NCI-H1694 treated with DMSO at 0.1 percent for 48 hours (cell line): Measurements from ENCODE around the gene GREB1.

ENCODE experiments used
- DNase-seq: peaks from one replicate; lab custom pipeline; 2025; lab: John Stamatoyannopoulos, UW

The GREB1 gene

DNA sequence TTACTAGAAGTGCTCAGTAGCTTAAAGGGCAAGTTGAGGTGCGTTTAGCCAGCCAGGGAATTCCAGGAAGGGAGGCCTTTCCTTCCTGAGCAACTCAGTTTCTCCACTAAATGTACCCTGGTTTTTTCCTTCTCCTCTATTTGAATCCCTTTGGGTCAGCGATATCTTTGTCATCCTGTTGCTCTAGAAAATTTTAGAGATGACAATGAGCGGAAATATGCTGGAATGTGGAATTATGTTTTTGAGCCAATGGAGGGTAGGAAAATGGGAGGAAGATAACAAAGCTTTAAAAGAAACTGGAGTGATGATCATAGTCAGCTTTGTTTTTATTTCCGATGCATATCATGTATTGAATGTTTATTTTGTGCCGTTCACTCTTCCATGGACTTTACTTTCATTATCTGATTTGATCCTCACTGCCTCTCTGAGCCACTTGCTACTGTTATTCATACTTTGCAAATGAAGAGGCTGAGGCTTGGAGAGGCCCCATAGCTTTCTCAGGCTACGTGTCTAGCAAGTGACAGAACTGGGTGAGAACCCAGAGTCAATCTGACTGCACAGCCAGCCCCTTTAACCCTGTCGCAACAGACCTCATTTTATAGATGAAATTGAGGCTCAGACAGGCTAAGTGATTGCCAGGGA lies 68.8 kb downstream of the GREB1 start:
- no peak for DNase-seq

DNA sequence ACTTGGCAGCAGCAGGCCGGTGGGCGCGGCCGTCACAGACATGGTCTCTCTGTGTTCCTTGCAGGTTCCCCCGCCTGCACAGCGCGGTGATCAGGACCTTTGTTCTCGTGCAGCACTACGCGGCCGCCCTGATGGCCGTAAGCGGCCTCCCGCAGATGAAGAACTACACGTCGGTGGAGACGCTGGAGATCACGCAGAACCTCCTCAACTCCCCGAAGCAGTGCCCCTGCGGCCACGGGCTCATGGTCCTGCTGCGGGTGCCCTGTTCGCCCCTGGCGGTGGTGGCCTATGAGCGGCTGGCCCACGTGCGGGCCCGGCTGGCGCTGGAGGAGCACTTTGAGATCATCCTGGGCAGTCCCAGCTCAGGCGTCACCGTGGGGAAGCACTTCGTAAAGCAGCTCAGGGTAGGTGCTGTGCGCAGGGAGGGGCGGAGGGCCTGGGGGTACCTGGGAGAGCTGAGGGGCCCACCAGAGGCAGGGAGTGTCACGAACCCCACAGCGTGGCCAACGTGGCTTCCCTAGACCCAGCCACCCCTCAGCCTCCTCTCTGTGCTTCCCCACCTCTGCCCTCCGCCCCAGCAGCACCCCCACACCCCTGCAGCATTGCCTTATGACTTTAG lies 76.9 kb downstream of the GREB1 start:
- DNase-seq = no peak

DNA sequence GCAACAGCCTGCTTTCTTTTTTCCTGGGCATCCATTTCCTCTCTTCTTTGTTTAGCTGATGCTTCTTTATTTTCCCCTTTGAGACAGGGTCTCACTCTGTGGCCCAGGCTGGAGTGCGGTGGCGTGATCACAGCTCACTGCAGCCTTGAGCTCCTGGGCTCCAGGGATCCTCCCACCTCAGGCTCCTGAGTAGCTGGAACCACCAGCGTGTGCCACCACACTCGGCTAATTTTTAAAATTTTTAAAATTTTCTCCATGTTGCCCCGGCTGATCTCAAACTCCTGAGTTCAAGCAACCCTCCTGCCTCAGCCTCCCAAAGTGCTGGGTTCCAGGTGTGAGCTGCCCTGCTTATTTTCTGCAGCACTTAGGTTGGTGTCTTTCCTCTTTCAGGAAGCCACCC lies 77.4 kb downstream of the GREB1 start:
- DNase-seq = no peak

DNA sequence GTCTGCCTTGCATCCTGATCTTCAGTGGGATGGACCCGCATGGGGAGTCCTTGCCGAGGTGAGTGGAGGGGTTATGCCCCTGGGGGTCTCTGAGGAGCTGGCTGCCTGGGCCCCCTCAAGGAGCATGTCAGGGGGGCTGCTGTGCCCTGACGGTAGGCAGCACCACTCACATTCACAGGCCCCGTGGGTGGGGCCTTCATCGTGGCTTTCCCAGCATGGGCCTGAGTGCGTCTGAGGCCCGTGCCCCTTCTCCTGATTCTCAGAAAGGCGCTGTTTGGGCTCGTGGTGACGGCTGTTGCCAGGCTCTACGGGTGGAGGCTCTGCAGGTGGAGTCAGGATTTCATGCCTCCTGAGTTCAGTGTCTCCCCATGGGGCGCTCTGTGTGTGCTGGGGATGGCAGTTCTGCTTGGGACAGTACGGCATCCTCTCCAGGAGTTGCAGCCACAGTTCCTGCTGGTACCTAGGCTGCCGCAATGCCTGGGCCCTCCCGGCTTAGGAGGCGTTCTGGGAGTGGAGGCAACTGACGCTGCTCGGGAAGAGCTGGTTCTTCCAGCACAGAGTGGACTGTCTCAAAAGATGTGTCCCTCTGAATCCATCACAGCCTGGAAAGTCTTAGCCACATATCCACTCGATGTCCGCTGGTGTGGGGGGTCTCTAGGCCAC lies 78.8 kb downstream of the GREB1 start:
- DNase-seq = no peak

DNA sequence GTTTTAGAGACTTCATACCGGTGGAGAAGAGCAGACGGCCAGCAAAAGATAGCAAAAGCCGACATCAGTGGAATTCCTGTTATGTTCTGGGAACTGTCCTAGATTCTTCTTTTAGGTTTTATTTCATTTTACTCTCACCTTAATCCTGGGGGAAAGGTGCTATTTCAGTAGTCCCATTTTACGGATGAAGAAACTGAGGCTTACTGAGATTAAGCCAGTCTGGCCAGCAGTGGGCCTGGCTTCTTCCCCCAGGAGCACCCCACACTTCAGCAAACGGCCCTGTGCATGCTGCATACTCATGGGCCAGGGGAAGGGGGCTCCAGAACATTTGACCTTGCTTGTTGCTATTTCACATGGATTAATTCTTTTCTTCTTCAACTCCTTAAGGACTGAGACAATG lies 79.5 kb downstream of the GREB1 start:
- DNase-seq = no peak

DNA sequence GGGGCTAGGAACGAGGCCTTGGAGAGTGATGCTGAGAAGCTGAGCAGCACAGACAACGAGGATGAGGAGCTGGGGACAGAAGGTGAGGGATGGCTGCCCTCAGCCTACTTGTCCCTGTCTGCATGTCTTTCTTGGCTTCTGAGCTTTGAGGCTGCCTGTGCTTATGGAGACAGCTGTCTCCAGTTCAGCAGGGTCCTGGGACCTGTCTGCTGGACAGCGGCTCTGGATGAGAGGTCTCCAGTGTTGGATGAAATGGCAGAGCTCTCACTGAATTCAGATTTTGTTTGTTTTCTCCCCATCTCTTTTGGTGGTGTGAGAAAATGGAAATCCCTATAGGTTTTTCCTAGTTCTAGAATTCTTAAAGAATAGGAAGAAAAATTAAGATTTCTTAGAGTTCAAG lies 81.4 kb downstream of the GREB1 start:
- DNase-seq = no peak

DNA sequence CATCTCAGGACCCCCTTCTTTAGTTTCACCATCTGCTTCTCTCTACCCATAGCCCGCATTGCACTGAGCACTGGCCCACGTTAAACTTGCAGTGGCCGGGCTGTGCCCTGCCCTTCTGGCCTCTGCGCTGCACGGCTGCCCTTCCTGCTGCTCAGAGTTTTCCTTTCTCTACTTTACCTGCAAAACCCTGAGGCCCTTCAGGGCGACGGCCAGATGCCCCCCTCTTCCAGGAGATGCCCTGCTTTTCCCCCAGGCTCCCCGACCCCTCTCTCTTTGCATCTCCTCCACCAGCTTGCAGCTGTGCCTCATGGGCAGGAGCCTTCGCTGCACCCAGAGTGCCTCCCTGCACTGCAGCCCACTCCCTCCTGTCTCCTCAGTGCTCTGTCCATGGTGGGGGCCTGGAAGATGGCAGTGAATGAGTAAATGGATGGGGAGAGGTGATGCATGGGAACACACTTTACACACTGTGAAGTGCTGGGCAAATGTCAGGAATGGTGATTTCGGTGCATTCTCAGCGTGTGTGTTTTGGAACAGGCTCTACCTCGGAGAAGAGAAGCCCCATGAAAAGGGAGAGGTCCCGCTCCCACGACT lies 82.3 kb downstream of the GREB1 start:
- DNase-seq = no peak

DNA sequence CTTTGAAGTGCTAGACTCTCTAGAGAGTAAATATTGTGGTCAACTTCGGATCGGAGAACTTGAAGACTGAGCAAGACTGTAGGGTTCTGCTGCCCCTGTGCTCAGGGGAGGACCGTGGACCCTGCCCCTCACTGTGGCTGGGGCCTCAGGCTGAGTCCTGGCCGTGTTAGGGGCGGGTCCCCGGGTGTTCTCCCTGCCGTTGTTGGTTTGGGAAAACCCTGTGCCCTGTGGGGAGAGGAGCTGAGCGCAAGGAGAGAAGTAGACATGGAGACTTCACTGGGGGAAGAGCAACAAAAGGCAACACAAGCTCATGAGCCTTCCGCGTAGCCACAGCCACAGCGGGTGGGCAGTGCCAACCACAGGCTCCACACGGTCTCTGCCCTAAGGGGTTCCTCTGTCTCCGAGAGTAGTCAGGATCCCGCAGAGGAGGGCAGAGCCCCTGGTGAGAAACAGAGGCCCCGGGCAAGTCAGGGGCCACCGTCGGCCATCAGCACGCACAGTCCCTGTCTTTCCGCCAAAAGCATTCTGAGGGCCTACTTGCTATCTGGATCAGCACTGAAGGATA lies 83.1 kb downstream of the GREB1 start:
- DNase-seq = no peak

DNA sequence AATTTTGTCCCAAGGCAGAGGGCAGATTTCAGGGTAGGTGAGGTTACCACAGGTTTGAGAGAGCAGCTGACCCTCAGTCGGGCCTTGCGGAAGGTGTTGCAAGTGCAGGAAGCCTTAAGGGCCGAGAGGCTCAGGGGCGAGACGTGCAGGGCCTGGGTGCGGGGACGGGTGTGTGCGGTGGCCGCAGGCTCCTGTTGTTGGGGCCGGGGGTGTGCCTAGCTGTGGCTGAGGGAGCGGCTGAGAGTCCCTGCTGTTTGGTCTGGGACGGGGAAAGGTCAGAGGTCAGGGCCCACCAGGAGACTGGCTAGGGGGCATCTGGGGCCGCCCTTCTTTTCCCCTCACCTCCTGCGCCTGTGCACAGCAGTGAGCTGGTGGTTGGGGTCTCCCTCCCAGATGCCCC lies 83.7 kb downstream of the GREB1 start:
- no peak for DNase-seq

DNA sequence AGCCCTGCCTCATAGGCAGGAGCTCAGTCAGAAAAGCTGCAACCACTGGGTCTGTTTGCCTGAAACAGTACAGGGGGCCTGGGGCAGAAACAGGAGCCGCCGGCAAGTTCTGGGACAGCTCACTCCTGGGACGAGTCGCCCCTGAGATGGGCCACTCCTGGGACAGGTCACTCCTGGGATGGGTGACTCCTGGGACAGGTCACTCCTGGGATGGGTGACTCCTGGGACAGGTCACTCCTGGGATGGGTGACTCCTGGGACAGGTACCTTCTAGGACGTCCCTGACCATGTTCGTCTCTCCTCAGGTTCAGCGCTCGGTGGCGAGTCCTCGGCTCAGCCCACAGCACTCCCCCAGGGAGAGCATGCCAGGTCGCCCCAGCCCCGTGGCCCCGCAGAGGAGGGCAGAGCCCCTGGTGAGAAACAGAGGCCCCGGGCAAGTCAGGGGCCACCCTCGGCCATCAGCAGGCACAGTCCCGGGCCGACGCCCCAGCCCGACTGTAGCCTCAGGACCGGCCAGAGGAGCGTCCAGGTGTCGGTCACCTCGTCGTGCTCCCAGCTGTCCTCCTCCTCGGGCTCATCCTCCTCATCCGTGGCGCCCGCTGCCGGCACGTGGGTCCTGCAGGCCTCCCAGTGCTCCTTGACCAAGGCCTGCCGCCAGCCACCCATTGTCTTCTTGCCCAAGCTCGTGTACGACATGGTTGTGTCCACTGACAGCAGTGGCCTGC lies 84.3 kb downstream of the GREB1 start:
- DNase-seq = no peak

DNA sequence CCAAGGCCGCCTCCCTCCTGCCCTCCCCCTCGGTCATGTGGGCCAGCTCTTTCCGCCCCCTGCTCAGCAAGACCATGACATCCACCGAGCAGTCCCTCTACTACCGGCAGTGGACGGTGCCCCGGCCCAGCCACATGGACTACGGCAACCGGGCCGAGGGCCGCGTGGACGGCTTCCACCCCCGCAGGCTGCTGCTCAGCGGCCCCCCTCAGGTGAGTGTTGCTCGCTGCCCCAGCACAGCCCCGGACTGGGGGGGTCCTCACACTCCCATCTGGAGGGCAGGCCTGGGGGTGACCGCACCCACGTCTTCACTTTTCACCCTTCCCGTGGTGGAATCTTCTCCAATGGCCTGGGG lies 84.8 kb downstream of the GREB1 start:
- no peak for DNase-seq

DNA sequence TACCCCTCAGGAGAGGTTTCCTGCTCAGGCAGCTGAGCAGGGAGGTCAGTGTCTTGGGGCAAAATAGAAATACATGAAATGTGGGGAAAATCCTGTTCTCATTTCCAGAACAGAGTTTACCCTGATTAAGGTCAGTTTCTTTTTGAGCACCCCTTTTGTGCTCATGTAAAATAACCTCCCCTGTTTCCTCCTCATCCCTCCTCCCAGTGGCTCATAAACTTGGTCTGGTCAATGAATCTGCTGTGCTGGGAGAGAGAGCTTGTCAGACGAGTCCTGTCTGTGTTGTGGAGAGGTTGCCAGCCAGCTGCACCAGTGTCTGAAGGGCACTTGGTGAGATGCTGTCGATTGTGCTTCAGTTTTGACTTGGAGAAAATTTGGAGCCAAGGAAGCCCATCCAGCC lies 87.6 kb downstream of the GREB1 start:
- DNase-seq = no peak

DNA sequence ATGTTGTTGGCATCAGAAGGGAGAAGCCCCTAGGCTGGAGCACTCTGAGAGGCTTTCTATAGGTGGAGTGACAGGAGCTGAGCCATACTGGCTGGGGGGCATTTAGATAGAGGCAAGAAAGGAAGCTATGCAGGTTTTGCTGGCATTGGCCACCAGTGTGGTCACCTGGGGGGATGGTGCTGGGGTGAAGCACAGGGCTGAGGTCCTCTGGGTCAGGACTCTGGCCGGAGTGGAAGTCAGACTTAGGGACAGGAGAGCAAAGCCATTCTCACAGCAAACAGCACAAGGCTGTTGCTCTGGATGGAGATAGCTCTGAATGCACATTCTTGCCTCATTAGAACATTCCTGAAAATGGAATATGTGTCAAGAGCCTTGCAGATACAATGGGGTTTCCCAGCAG lies 88.8 kb downstream of the GREB1 start:
- DNase-seq = no peak

DNA sequence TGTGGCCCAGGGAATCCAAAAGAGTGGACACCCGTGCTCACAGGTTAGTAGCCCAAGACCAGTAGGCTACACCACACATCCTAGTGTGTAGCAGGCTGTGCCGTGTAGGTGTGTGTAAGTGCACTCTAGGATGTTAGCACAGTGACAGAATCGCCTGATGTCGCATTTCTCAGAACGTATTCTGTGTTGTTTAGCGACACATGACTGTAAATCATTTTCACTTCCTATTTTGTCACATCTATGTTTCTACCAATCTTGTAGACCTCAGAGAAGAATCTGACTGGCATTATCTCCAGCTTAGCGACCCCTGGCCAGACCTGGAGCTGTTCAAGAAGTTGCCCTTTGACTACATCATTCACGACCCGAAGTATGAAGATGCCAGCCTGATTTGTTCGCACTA lies 91.0 kb downstream of the GREB1 start:
- no peak for DNase-seq

DNA sequence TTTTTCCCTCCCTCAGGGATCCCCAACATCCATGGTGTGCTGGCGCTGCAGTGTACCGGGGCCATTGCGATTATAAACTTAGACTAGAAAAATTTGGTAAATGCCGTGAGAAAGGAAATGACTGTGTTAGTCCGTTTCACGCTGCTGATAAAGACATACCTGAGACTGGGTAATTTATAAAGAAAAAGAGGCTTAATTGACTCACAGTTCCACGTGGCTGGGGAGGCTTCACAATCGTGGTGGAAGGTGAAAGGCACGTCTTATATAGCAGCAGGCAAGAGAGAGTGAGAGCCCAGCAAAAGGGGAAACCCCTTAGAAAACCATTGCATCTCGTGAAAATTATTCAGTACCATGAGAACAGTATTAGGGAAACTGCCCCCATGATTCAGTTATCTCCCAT lies 91.8 kb downstream of the GREB1 start:
- no peak for DNase-seq

DNA sequence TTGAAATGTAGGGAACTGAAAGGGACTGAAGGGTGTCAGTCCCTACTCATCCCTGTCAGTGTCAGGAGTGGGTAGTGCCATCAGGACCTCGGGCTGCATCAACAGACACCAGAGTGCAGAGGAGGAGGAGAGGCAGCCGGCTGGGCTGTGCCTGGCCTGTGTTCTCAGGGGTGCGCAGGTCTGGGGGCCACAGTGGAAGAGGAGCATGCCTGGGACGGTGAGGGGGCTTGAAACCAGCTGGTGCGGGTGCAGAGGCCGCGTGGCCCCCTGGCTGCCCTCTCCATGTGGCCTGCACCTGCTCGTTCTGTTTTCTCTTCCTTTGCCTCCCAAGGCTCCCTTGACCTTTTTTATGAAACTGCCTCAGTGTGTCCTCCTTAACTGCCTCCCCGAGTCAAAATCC lies 94.8 kb downstream of the GREB1 start:
- DNase-seq = no peak

DNA sequence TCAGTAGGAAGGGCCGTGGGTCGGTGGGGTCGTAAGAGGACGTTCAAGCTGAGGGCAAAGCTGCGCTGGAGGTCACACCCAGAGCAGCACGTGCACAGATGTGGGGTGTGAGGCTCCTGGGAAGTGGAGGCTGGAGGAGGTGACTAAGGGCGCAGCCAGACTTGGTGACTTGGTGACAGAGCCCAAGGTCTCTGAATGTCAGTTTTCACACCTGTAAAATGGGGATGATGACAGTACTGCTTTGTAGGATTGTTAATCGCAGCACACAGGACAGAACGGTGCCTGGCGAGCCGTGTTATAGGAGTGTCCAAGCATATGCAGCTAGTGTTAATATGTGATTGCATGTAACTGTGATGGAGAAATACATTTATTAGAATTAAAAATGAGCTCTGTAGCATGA lies 95.4 kb downstream of the GREB1 start:
- DNase-seq = no peak

DNA sequence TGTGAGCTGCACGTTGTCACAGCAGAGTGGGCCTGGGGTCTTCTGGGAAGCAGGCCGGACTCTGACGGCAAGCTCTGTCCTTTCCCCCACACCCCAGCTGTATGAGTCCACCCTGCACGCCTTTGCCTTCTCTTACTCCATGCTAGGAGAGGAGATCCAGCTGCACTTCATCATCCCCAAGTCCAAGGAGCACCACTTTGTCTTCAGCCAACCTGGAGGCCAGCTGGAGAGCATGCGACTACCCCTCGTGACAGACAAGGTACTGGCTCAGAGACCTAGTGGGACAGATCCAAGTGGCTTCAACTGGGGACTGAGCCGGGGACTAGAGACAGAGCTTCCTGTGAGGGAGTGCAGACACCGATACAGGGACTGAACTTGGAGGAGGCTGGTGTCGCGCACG lies 96.0 kb downstream of the GREB1 start:
- no peak for DNase-seq

DNA sequence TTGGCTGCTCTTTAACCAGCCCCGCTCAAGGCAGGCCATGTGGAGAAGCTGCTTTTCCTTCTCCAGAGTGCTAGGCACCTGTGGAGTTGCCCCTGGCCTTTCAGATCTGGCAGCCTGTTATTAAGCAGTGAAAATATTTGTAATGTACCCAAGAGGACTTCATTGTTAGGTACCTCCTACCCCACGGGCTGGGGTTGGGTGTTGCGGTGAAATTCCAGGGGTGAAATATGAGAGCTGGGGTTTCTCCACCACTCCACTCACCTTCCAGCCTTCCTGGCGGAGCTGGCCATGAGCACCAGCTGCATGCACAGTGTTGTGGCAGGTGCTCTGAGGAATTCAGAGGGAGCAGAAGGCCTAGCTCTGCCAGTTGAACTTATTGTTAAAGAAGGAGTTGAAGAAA lies 97.0 kb downstream of the GREB1 start:
- DNase-seq = no peak

DNA sequence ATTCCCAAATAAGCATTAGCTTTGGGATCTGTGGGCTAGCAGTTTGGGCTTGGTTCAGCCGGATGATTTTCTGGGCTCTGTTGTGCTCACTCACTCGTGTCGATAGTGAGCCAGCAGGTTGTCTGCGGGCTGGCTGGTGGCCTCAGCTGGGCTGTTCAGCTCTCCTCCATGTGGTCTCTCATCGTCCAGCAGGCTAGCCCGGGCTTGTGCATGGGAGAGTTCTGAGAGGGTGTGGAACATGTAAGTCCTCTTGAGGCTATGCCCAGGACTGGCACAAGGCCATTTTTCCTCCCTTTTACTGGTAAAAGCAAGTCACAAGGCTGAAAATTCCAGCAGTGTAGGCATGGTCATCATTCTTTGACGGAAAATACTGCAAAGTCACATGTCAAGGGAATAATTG lies 97.6 kb downstream of the GREB1 start:
- no peak for DNase-seq

DNA sequence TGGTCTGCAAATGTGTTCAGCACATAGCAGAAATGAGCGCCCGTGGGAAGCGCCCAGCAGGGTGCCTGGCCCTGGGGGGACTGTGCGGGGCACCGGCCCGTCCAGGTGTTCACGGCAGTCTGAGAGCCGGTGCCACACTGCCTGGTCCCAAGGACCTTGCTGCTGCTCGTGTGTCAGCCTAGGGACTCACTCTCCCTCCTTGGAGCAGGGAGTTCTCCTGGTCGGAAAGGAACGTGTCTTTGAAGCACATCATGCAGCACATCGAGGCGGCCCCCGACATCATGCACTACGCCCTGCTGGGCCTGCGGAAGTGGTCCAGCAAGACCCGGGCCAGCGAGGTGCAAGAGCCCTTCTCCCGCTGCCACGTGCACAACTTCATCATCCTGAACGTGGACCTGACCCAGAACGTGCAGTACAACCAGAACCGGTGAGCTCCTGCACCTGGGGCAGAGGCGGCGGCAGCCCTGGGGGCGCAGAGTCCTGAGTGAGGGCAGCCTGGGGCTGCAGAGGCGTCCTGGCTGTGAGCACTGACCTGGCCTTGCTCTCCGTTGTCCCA lies 100.2 kb downstream of the GREB1 start:
- DNase-seq = no peak

DNA sequence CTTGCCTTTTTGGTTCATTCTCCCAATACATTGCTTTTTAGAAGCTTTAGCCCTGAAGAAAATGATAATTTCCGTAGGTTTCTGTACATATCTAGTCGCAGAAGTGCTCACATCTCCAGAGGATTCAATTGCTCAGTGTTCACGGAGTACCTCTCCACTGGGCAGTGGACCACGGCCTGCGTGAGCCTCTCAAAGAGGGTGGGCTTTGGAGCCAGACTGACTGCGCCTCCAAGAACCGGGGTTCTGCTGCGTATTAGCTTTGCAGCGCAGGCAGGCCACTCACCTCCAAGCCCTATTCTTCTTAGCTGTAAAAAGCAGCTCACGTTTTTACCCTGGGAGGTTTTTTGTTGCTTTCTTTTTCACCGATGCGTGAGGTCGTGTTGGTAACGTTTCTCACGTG lies 100.7 kb downstream of the GREB1 start:
- no peak for DNase-seq
